HG02943 (cell line): ENCODE results near the gene C8A.

Experiments
- ATAC-seq: cut with Tn5 transposase; IDR thresholded peaks from one replicate; pipeline ENCODE4 v1.9.1; 2021; ENCODE audit warnings: mild to moderate bottlenecking, low read depth, moderate library complexity; ENCODE audit not compliant: unreplicated experiment

C8A gene

DNA sequence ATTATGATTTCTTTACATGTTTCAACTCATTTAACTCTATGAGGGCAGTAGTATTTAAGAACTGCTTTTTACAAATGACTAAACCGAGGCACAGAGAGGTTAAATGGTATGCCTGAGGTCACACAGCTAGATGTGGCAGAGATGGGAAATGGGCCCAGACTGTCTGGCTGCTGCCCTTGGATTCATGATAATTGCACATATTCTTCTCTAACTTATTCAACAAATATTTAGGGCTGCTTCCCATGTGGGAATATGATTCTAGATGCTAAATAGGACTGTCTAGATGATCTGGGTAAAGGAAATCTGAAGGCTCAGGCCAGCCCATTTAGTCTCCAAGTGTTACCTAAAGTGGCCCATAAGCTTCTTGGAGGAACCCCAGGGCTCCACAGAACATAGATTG, 26.2 kb downstream of the C8A start:
- no peak for ATAC-seq

DNA sequence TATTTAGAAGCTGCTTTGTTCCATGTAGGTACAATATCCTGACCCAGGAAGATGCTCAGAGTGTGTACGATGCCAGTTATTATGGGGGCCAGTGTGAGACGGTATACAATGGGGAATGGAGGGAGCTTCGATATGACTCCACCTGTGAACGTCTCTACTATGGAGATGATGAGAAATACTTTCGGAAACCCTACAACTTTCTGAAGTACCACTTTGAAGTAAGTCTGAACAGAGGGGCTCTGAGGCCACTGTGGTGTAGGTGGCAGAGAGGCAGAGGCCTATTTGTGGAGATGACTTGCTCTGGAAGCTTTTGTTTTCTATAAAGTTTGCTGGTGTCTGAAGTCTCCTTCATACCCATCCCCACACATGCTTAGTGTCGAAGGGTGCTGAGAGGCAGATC, 26.8 kb downstream of the C8A start:
- no peak for ATAC-seq

DNA sequence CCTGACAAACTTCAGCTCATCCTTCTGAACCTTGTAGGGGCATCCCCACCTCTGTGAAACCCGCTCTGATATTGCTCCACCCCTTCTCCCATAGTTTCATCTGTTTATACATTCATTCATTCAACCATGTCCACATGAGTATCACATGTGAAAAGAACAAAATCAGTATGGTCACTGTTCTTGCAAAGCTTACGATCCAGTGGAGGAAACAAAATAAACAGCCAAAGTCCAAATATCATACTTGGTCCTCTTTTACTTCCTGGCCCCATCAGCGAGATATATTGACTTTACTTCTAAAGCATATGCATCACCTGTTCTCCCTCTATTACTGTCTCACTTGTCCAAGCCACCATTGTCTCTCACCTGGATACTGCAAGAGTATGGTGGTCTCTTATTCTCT, 35.6 kb downstream of the C8A start:
- no peak for ATAC-seq

- no peak for ATAC-seq
These were observed 39.4 kb downstream of the C8A start for GRCh38 chr1:56894014-56894413.

- ATAC-seq: no peak
These were observed 42.8 kb downstream of the C8A start for GRCh38 chr1:56897150-56898004.

DNA sequence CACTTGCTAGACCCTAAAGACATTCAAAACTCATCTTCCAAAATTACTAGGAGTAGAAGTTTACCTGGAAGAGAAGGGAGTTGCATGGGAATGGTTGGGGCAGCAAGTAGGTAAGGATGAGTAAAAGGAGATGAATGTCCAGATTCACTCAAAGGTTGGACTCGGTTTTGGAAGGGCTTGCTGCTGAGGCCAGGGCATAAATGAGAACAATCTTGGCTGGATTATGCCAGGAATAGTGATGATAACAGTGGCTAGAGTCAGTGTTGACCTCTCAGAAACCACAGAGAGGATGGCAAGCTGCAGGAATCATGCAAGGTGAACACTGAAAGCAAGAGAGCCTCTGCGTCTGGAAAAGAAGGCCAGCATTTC, 43.4 kb downstream of the C8A start:
- ATAC-seq: no peak

DNA sequence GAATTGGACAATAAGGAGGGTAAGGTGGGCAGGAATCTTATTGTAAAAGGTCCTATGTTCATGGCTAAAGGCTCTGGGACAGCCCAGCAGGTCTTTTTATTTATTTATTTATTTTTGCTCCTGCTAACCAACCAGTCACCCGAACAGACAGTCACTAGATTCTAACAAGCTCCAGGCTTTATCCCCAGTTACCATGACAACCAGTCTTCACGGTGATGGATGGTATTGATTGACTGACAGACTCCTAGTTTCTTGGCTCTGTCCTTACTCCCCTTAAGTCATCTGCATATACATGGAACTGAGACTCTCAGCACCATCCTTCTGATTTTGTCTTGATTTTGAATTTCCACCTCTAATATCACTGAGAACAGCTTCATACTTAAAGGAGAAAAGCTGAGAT, 44.3 kb downstream of the C8A start:
- no peak for ATAC-seq

DNA sequence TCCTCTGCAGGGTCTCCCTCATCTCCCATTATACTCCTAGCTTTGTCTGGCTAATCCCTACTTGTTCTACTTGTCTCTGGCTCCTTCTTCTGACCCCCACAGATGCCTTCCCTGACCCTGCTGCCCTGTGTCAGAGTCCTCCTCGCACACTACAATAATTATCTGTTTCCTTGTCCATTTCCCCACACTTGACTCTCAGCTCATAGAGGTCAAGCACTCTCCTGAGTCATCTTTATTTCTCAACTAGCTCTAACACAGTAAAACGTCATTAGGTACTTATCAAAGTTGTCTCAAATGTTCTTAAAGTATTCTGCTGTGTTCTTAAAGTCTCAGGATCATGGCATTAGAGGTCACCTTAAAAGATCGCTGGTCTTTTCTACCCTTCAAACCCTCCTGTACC, 47.1 kb downstream of the C8A start:
- ATAC-seq: no peak

DNA sequence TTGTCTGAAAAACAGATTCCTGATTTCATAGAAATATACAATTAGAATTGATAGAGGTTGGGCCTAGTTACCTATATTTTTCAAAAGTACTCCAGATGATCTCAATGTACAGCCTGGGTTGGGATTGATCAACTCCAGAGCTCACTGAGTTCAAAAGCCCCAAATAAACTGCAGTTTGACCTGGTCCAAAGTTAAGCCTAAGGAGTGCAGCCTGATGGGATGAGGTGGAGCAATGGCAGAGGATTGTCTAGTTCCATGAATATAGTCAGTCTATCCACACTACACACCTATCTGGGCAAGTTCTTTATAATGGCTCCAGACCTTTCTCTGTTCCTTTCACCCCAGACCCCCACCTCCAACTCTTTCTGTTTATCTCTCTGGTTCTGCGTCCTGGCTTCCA, 49.2 kb downstream of the C8A start:
- no peak for ATAC-seq

DNA sequence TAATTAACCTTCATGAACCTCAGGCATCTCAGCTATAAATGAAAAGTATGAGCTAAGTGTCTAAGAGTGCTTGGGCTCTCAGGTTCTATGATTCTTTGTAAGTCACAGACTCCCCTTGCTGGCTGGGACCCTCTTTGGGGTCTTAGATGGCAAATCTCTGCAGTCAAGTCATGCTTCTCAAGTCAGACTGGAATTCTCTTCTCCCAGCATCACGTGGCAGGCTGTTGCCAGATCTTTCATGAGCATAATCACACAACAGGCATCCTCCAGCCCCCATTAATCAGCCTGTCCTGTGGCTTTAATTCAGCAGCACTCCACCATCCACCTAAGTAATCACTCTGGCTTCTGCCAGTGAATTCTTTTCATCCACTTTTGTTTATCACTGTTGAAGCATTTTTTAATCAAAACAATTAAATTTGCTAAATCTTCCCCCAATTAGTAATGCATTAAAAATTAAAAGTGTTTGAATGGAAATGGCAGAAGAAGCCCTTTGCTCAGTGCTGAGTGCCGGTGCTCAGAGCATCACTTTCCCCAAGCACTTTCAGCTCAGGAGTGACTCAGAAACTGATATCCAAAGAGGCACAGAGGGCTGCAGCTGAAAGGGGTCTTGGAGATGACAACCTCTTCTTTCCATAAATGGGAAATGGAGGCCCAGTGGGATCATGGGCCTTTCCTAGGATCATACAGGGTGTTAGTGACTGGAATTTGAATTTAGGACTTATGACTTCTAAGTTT, 50.2 kb downstream of the C8A start:
- ATAC-seq: no peak

GRCh38 chr1:56905667-56906066, 51.1 kb downstream of the C8A start:
- ATAC-seq: no peak

GRCh38 chr1:56908619-56909221, 54.1 kb downstream of the C8A start:
- ATAC-seq: no peak

DNA sequence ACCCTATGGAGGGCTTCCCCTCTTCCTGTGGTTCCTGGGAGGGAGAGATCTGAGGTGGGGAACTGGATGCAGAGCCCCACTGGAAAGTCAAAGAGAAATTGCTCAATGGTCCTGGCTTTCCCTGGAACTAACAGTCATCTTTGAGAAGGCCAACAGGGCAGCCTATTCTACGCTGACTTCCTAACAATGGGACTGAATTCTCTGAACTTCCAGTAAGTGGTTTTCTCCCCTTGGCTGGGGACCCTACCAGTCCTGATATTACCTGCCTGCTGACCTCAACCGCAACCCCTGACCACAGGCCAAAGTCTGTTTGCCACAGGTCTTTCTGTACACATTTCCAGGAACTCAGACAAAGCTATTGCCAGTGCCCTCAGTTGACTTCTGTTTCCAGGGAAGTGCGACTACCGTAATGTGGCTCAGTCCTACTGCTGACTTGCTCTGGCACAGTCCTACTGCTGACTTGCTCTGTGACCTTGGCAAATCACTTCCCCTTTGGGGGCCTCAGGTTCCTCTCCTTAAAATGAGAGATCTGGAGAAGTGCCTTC, 55.9 kb downstream of the C8A start:
- no peak for ATAC-seq

GRCh38 chr1:56911098-56911938, 56.7 kb downstream of the C8A start:
- ATAC-seq: no peak

DNA sequence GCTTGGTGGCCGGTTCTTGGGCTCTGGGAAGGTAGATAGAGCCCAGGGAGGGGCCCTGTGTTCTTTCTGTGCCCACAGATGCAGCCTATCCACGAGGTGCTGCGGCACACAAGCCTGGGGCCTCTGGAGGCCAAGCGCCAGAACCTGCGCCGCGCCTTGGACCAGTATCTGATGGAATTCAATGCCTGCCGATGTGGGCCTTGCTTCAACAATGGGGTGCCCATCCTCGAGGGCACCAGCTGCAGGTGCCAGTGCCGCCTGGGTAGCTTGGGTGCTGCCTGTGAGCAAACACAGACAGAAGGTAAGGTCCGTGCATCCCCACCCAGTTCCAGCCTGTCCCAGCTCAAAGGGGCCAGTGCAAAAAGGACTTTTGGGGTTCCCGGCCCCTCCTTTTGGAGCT, 57.7 kb downstream of the C8A start:
- ATAC-seq: no peak

DNA sequence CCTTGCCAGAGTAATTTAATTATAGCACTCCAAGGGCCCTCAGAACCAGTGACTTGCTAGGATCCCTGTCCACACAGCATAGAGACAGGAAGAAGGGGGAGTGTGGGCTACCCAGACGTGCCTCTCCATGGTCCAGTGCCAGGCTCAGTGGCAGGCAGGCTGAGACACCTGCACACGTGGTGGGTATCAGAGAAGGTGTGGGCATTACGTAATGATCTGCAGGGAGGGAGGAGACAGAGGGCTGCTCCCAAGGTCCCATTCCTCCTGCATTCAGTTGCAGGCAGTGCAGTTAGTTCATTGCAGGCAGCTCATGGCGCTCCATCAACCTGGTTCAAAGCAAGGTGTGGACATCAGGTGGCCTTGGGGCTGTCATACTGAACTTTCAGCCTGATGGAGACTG, 61.4 kb downstream of the C8A start:
- no peak for ATAC-seq

DNA sequence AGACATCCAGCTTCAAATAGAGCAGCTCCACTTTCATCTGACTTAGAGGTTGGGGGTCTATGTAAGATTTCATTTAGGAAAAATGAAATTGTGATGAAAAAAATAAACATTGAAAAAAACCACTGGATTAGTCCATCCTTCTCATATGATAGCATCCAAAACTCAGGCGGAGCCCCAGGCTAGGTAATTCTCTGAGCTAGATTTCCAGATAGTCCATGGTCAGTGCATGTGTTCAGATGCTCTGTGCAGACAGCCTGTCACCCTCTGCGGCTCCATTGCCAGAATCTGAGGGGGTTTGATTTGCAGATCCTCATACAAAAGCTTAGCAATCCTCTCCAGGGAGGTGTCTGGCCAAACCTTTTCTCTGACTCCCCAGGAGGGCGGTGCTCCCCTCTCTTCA, 62.0 kb downstream of the C8A start:
- no peak for ATAC-seq

- ATAC-seq: no peak
These were observed 62.8 kb downstream of the C8A start for GRCh38 chr1:56917356-56917755.

- no peak for ATAC-seq
These were observed 66.0 kb downstream of the C8A start for GRCh38 chr1:56920591-56921001.

DNA sequence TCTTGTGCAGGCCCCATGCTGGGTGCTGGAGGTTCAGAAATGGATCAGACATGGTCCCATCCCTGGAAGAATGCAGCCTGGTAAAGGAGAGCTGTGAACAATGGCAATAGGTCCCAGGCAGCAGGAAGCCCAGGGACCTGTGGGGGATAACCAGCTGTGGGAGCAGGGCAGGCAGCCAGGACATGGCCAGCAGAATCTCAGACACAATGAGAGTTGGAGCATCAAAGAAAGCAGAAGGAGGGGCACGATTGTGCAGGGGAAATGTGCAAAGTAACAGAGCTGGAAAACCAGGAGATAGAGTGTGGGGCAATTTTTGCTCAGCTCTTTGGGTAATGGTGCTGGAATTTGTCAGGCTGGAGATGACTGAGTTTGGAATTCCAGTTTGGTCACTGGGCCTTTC, 66.9 kb downstream of the C8A start:
- ATAC-seq: no peak

DNA sequence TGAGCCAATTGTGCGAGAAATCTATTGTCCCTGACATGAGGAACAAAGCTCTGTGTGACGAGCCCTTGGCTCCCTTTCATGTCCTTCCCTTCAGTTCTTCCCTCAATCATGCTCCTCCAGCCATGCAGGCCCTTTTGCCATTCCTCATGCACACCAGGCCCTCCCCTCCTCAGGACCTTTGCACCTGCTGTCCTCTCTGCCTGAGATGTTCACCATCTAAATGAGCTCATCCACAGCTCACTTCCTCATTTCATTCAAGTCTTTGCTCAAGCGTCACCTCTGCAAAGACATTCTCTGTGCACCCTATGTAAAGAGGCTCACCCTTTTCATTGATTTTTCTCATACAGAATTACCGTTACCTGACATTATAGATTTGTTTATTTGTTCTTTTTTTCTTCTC, 67.5 kb downstream of the C8A start:
- no peak for ATAC-seq
